Stimulated activated naive CD8-positive, alpha-beta T cell treated with anti-CD3 and anti-CD28 coated beads, Interleukin-15, Interleukin-2, amounts not matched to agents 100 ng/mL and 50 ng/mL, for 24 hours (primary cell): ENCODE data around the gene CSF1R.
"Not testable (repeated sequence)": the region's sequence is repeated elsewhere in the genome, so short reads cannot be mapped to it uniquely, and the experiment has no call there.

Experiments
- H3K27ac Mint-ChIP-seq: one replicate; pipeline ENCODE4 v1.8.0; 2021; ENCODE audit warnings: mild to moderate bottlenecking, mixed read lengths
- H3K27me3 Mint-ChIP-seq: one replicate; pipeline ENCODE4 v1.8.0; 2021; ENCODE audit warnings: mixed read lengths
- H3K36me3 Mint-ChIP-seq: one replicate; pipeline ENCODE4 v1.8.0; 2021; ENCODE audit warnings: low read depth, mixed read lengths
- H3K4me1 Mint-ChIP-seq: one replicate; pipeline ENCODE4 v1.8.0; 2021; ENCODE audit warnings: low read depth, mixed read lengths
- H3K4me3 Mint-ChIP-seq: one replicate; pipeline ENCODE4 v1.8.0; 2021; ENCODE audit warnings: mild to moderate bottlenecking, mixed read lengths
- H3K9me3 Mint-ChIP-seq: one replicate; pipeline ENCODE4 v1.8.0; 2021; ENCODE audit warnings: mixed read lengths

The CSF1R gene

DNA sequence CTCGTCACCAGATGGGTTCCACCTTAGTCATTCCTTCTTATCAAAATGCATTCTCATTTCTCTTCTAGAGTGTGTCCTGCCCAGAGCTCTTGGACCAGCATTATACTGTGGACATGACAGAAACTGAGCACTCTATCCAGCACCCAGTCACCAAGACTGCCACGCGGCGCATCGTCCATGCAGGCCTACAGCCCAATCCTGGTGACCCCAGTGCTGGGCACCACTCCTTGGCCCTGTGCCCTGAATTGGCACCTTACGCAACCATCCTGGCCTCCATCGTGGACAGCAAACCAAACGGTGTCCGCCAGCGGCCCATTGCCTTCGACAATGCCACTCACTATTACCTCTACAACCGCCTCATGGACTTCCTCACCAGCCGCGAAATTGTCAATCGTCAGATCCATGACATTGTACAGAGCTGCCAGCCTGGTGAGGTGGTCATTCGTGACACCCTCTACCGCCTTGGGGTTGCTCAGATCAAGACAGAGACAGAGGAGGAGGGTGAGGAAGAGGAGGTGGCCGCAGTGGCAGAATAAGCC lies 34.6 kb downstream of the CSF1R start:
- H3K4me1 Mint-ChIP-seq: peaks cover 7% of the 10 kb centered on the region
- no peak overlapping the region for H3K27ac Mint-ChIP-seq
- H3K9me3 Mint-ChIP-seq: no peaks in the 10 kb centered on the region
- no peak overlapping the region for H3K4me3 Mint-ChIP-seq
- H3K27me3 Mint-ChIP-seq: no peaks in the 10 kb centered on the region
- H3K36me3 Mint-ChIP-seq: peaks cover 65% of the 10 kb centered on the region

DNA sequence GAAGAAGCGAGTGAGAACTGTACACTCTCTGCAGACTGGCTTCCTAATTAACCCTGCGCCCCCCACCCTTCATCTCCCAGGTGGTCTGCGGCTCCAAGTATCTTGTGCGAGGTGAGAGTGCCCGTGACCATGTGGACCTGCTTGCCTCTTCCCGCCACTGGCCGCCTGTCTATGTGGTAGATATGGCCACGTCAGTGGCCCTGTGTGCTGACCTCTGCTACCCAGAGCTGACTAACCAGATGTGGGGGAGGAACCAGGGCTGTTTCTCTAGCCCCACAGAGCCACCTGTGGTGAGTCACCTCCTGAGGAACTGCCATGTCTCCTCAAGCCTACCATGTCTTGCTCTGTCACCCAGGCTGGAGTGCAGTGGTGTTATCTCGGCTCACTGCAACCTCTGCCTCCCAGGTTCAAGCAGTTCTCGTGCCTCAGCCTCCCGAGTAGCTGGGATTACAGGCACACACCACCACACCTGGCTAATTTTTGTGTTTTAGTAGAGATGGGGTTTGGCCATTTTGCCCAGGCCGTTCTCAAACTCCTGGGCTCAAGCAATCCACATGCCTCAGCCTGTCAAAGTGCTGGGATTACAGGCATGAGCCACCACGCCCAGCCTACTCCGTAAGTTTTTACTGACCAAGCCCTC lies 36.1 kb downstream of the CSF1R start:
- peaks cover 75% of the 10 kb centered on the region for H3K36me3 Mint-ChIP-seq
- not testable (repeated sequence) for H3K27ac Mint-ChIP-seq, H3K4me1 Mint-ChIP-seq, H3K9me3 Mint-ChIP-seq, H3K27me3 Mint-ChIP-seq, H3K4me3 Mint-ChIP-seq

GRCh38 chr5:150046031-150046430 lies 40.3 kb downstream of the CSF1R start:
- H3K27me3 Mint-ChIP-seq: no peaks in the 10 kb centered on the region
- H3K27ac Mint-ChIP-seq: no peak overlapping the region
- peaks cover 84% of the 10 kb centered on the region for H3K36me3 Mint-ChIP-seq
- H3K9me3 Mint-ChIP-seq: no peaks in the 10 kb centered on the region
- H3K4me3 Mint-ChIP-seq: no peak overlapping the region
- H3K4me1 Mint-ChIP-seq: peaks cover 27% of the 10 kb centered on the region

- H3K36me3 Mint-ChIP-seq: peaks cover 84% of the 10 kb centered on the region
Observed at GRCh38 chr5:150045549-150045948, 40.8 kb downstream of the CSF1R start.

GRCh38 chr5:150044712-150045111 lies 41.6 kb downstream of the CSF1R start:
- no peaks in the 10 kb centered on the region for H3K27me3 Mint-ChIP-seq
- no peak overlapping the region for H3K27ac Mint-ChIP-seq
- no peak overlapping the region for H3K4me3 Mint-ChIP-seq
- peaks cover 84% of the 10 kb centered on the region for H3K36me3 Mint-ChIP-seq
- H3K9me3 Mint-ChIP-seq: no peaks in the 10 kb centered on the region
- peaks cover 27% of the 10 kb centered on the region for H3K4me1 Mint-ChIP-seq

More at GRCh38 chr5:150045549-150045948, 40.8 kb downstream of the CSF1R start:
- Mint-ChIP-seq H3K4me3 (no peak overlapping the region), H3K27me3 (no peaks in the 10 kb centered on the region), H3K4me1 (peaks cover 27% of the 10 kb centered on the region), H3K27ac (no peak overlapping the region), H3K9me3 (no peaks in the 10 kb centered on the region)

DNA sequence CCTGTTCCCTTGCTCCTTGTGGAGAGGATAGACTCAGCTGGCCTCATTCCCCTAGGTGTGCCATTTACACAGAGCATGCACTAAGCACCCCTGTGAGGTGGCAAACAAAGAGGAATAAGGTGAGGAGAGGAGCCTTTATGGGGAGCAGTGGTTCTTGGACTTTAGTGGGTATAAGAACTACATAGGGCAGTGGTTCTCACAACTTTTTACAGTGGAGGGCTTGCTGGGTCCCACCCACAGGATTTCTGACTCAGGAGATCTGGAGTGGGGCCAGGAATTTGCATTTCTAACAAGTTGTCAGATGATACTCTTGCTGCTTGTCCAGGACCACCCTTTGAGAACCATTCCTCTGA lies 42.0 kb downstream of the CSF1R start:
- Mint-ChIP-seq H3K27ac (no peak overlapping the region), H3K36me3 (peaks cover 84% of the 10 kb centered on the region), H3K4me3 (no peak overlapping the region), H3K9me3 (no peaks in the 10 kb centered on the region), H3K27me3 (no peaks in the 10 kb centered on the region), H3K4me1 (peaks cover 27% of the 10 kb centered on the region)

DNA sequence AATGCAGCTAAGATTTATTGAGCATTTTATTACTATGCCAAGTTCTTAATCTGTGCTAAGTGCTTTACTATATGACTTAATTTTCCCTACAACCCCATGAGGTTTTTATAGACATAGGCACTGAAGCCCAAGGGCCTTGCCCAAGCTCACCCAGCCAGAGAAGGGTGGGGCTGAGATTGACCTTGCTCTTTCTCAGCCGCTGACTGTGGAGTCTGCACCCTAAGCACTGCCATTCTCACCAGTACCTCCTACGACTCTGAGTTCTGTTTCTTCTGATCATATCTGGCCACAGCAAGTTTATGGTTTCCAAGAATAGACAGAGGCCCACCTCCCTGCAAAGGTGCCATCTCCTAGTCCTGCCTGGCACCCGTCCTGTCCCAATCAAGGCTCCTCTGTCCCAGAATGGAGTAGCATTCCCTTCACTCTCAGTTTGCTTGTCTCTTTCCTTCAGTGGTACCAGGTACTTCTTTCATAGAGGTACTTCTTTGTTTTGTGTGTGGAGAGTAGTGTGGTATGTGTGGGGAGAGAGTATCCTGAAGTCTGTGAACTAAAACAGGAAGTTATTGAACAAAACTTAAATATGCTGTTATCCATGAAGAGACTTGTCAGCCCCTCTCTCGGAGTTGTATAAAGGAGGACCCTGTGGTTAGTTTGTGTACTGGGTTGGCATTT lies 42.6 kb downstream of the CSF1R start:
- H3K36me3 Mint-ChIP-seq: peaks cover 79% of the 10 kb centered on the region
- no peaks in the 10 kb centered on the region for H3K9me3 Mint-ChIP-seq
- H3K4me3 Mint-ChIP-seq: no peak overlapping the region
- H3K4me1 Mint-ChIP-seq: peaks cover 27% of the 10 kb centered on the region
- H3K27ac Mint-ChIP-seq: peak overlapping the region; percentile 18
- H3K27me3 Mint-ChIP-seq: no peaks in the 10 kb centered on the region

DNA sequence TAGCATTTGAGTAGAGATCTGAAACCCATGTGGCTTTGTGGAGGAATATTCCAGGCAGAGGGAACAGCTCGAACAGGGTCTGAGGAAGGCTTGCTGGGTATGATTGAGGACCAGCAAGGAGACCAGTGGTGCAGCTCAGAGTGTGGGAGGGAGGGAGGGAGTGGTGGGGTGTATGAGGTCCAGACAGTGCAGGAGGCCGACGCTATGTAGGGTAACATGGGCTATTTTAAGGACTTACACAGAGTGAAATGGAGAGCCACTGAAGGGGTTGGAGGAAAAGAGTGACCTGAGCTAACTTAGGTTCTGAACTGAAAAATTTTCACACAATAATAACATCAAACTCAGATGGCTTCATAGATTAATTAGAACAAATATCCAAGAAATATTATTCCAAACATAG lies 43.9 kb downstream of the CSF1R start:
- Mint-ChIP-seq H3K27ac (no peak overlapping the region), H3K27me3 (no peaks in the 10 kb centered on the region), H3K4me1 (peaks cover 27% of the 10 kb centered on the region), H3K9me3 (no peaks in the 10 kb centered on the region), H3K4me3 (no peak overlapping the region), H3K36me3 (peaks cover 79% of the 10 kb centered on the region)

GRCh38 chr5:150038547-150038946 lies 47.8 kb downstream of the CSF1R start:
- H3K4me3 Mint-ChIP-seq: no peak overlapping the region
- no peaks in the 10 kb centered on the region for H3K27me3 Mint-ChIP-seq
- H3K4me1 Mint-ChIP-seq: peaks cover 15% of the 10 kb centered on the region
- no peaks in the 10 kb centered on the region for H3K9me3 Mint-ChIP-seq
- peaks cover 88% of the 10 kb centered on the region for H3K36me3 Mint-ChIP-seq
- no peak overlapping the region for H3K27ac Mint-ChIP-seq

- H3K36me3 Mint-ChIP-seq: peaks cover 84% of the 10 kb centered on the region
- H3K4me3 Mint-ChIP-seq: no peak overlapping the region
- H3K27me3 Mint-ChIP-seq: no peaks in the 10 kb centered on the region
- H3K9me3 Mint-ChIP-seq: no peaks in the 10 kb centered on the region
- no peak overlapping the region for H3K27ac Mint-ChIP-seq
- H3K4me1 Mint-ChIP-seq: no peaks in the 10 kb centered on the region
Observed at GRCh38 chr5:150036513-150036912, 49.8 kb downstream of the CSF1R start.

- peaks cover 81% of the 10 kb centered on the region for H3K36me3 Mint-ChIP-seq
- H3K9me3 Mint-ChIP-seq: no peaks in the 10 kb centered on the region
- no peaks in the 10 kb centered on the region for H3K4me1 Mint-ChIP-seq
- H3K27ac Mint-ChIP-seq: no peak overlapping the region
- H3K4me3 Mint-ChIP-seq: no peak overlapping the region
- no peaks in the 10 kb centered on the region for H3K27me3 Mint-ChIP-seq
Observed at GRCh38 chr5:150035139-150035895, 51.0 kb downstream of the CSF1R start.

GRCh38 chr5:150034662-150035061 lies 51.7 kb downstream of the CSF1R start:
- H3K4me1 Mint-ChIP-seq: no peaks in the 10 kb centered on the region
- H3K27ac Mint-ChIP-seq: no peak overlapping the region
- H3K4me3 Mint-ChIP-seq: no peak overlapping the region
- no peaks in the 10 kb centered on the region for H3K9me3 Mint-ChIP-seq
- peaks cover 79% of the 10 kb centered on the region for H3K36me3 Mint-ChIP-seq
- no peaks in the 10 kb centered on the region for H3K27me3 Mint-ChIP-seq

- no peaks in the 10 kb centered on the region for H3K9me3 Mint-ChIP-seq
- no peak overlapping the region for H3K27ac Mint-ChIP-seq
- H3K27me3 Mint-ChIP-seq: no peaks in the 10 kb centered on the region
- no peaks in the 10 kb centered on the region for H3K4me1 Mint-ChIP-seq
- no peak overlapping the region for H3K4me3 Mint-ChIP-seq
- H3K36me3 Mint-ChIP-seq: peaks cover 73% of the 10 kb centered on the region
Observed at GRCh38 chr5:150033334-150033733, 53.0 kb downstream of the CSF1R start.

GRCh38 chr5:150028047-150028446 lies 58.3 kb downstream of the CSF1R start:
- not testable (repeated sequence) for H3K4me1 Mint-ChIP-seq, H3K9me3 Mint-ChIP-seq

GRCh38 chr5:150026682-150027172 lies 59.6 kb downstream of the CSF1R start:
- H3K36me3 Mint-ChIP-seq: peaks cover 74% of the 10 kb centered on the region
- no peaks in the 10 kb centered on the region for H3K27me3 Mint-ChIP-seq
- no peak overlapping the region for H3K4me3 Mint-ChIP-seq
- no peaks in the 10 kb centered on the region for H3K9me3 Mint-ChIP-seq
- H3K27ac Mint-ChIP-seq: no peak overlapping the region
- H3K4me1 Mint-ChIP-seq: peaks cover 5% of the 10 kb centered on the region

More at GRCh38 chr5:150028047-150028446, 58.3 kb downstream of the CSF1R start:
- peaks cover 69% of the 10 kb centered on the region for H3K36me3 Mint-ChIP-seq
- H3K27ac Mint-ChIP-seq, H3K27me3 Mint-ChIP-seq, H3K4me3 Mint-ChIP-seq: not testable (repeated sequence)
